Esophagus muscularis mucosa (tissue), 4 donors: ENCODE data around the gene TMEM154. TPM values are rescaled to one million over a fixed set of nuclear protein-coding genes. Genes with fewer than 3 reads are reported as not detected.

ENCODE experiments used
- DNase-seq: peaks from one replicate; pipeline ENCODE4 v3.0.0-alpha.2; 2017; ENCODE audit errors: extremely low spot score
- H3K27ac ChIP-seq, 4 donors: fragments of 200-600 bp; sonication (generic); replicated peaks in 1 of 4; 1 replicate in 3 of 4; 2 replicates in 1 of 4; pipeline ENCODE4 v1.5.1; 2016 to 2019; ENCODE audit warnings: mild to moderate bottlenecking in 1 of 4
- H3K27me3 ChIP-seq, 4 donors: fragments of 200-600 bp; sonication (generic); one replicate each; pipeline versions ENCODE4 v1.5.1 to v1.6.0; 2016 to 2019
- H3K36me3 ChIP-seq, 4 donors: fragments of 200-600 bp; sonication (generic); one replicate each; pipeline ENCODE4 v1.5.1; 2016 to 2019
- H3K4me1 ChIP-seq, 4 donors: fragments of 200-600 bp; sonication (generic); one replicate each; pipeline ENCODE4 v1.5.1; 2016 to 2019
- H3K4me3 ChIP-seq, 4 donors: fragments of 200-600 bp; sonication (generic); 1 replicate in 2 of 4; 2 replicates in 2 of 4; pipeline ENCODE4 v1.5.1; 2016 to 2019; ENCODE audit warnings: mild to moderate bottlenecking in 4 of 4, moderate library complexity in 1 of 4
- H3K9me3 ChIP-seq, 4 donors: fragments of 200-600 bp; sonication (generic); 1 replicate in 3 of 4; 2 replicates in 1 of 4; pipeline ENCODE4 v1.5.1; 2016 to 2019
- CTCF ChIP-seq, 3 experiments: fragments of 200-600 bp in 2 of 3; fragments of 450-650 bp in 1 of 3; sonication (generic) in 2 of 3; IDR thresholded peaks; one replicate each; pipeline ENCODE4 v1.5.1; 2017 to 2019; ENCODE audit warnings: antibody characterized with exemption in 3 of 3, mild to moderate bottlenecking in 2 of 3, moderate library complexity in 1 of 3
- EP300 ChIP-seq: sonication (generic); formaldehyde crosslinking; IDR thresholded peaks from one replicate; pipeline ENCODE4 v1.6.1; 2017; ENCODE audit warnings: antibody characterized with exemption
- POLR2A ChIP-seq: fragments of 450-650 bp; IDR thresholded peaks from one replicate; pipeline ENCODE4 v1.6.1; 2017; ENCODE audit warnings: antibody characterized with exemption, moderate library complexity, mild to moderate bottlenecking, low read depth
- POLR2AphosphoS5 ChIP-seq, 2 donors: sonication (generic); formaldehyde crosslinking; IDR thresholded peaks; one replicate each; pipeline ENCODE4 v1.6.1; 2017; ENCODE audit warnings: antibody characterized with exemption in 2 of 2
- WGBS: methylation state at CpG from one replicate; pipeline ENCODE4 v1.1.5; 2018; 5-methylcytosine and 5-hydroxymethylcytosine counted together
- intact Hi-C: fragments of 100-400 bp; cut with DNase I; formaldehyde crosslinking; loops from one replicate; pipeline ENCODE4 v1.15.1; 2023
- total RNA-seq, 4 donors: library from RNA; depleted of rRNA; stranded (reverse); fragments of >200 nt; gene quantifications; one replicate each; pipeline versions ENCODE4 v1.1.0 to v1.2.1, GENCODE V29; 2016

TMEM154 gene
- total RNA-seq, 4 donors from 2014 or later, result 1.1 to 2.9 (median 2.3) TPM

DNA sequence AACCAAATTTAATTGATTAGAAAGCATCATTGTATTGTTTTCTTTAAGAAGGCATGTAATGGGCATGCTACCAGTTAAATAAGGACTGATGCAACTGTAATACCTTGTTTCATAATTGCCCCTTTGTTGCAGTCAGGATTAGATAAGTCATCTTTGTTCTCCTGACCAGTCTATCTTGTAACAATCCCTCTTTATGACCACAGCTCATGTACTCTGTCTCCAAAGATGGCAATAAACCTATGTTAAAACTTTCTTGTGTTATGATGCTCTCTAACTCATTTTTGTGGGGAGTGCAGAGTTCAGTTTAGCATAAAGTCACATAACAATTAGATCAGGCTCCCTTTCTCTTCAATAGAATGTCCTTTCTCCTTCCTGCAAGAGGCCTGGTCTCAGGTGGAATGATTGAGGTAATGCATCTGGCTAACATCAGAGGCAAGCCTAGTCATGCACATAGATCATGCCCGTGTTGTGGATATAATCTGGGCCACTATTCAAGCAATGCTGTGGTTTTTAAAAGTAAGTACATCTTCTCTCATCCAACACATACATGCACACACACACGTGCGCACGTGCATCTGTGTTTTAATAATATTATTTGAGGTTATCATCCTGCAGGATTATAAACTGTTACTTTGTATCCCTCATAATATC is 45.6 kb downstream of the TMEM154 start:
- 90% methylated on average over 4 of the region's 4 CpGs for WGBS
- no peaks in the 10 kb centered on the region for H3K27me3 ChIP-seq
- no peak overlapping the region for H3K4me3 ChIP-seq
- no peak overlapping the region for H3K27ac ChIP-seq
- no peaks in the 10 kb centered on the region for H3K36me3 ChIP-seq
- no peak for DNase-seq
- no peaks in the 10 kb centered on the region for H3K9me3 ChIP-seq
- TF ChIP-seq POLR2A, result no peak
- TF ChIP-seq CTCF (IDR thresholded peaks at IDR 0.05), result no peak
- TF ChIP-seq POLR2AphosphoS5 (IDR thresholded peaks at IDR 0.05), result no peak
- TF ChIP-seq EP300, result no peak
- no peaks in the 10 kb centered on the region for H3K4me1 ChIP-seq
- intact Hi-C loops, result no loop called here

DNA sequence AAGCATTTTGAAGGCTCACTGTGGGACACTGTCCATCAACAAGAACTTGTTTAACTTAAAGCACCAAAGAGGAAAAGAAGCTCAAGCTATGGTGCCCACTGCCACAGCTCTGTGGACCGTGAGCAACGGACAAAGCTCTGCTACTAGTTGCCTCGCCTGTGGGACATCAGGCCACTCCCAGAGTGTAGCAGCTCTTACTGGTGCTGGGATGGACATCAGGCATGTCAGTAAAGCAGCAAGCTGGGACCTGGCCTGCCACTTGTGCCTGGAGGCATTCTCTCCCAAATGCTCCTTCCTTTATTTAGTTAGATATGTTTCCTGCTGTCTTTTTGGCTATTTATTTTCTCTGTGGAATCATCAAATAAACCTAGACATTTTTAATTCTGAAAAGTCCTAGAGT is 46.7 kb downstream of the TMEM154 start:
- Histone ChIP-seq H3K27ac (no peak overlapping the region), H3K9me3 (no peaks in the 10 kb centered on the region), H3K27me3 (no peaks in the 10 kb centered on the region), H3K4me3 (no peak overlapping the region), H3K4me1 (no peaks in the 10 kb centered on the region), H3K36me3 (no peaks in the 10 kb centered on the region)
- intact Hi-C loops, result no loop called here
- TF ChIP-seq CTCF (IDR thresholded peaks at IDR 0.05) (no peak), POLR2AphosphoS5 (IDR thresholded peaks at IDR 0.05) (no peak), POLR2A (no peak), EP300 (no peak)
- no peak for DNase-seq
- WGBS, result 41% methylated on average over 3 of the region's 3 CpGs

DNA sequence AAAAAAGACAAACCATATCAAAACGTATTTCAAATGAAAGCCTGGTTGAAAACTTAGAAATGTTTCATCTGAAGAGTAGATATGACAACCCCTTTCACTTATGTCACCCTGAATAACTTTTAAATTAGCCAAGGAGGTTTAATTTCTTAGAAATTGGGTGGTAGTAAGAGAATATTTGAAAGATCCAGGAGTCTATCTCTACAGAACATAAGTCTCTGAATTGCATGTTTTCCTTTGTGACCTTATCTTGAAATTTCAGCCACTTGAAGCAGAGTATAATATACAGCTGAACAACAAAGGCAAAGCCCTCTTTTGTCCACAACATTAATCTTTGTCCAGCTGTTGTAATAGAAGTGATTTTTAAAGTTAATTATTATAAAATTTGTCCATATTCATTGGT is 49.5 kb downstream of the TMEM154 start:
- H3K27me3 ChIP-seq, result no peaks in the 10 kb centered on the region
- 74% methylated on average over 1 of the region's 1 CpG for WGBS
- intact Hi-C loops, result no loop called here
- H3K9me3 ChIP-seq, result no peaks in the 10 kb centered on the region
- no peak for DNase-seq
- H3K27ac ChIP-seq, result no peak overlapping the region
- H3K4me1 ChIP-seq, result no peaks in the 10 kb centered on the region
- no peak for TF ChIP-seq POLR2AphosphoS5 (IDR thresholded peaks at IDR 0.05)
- TF ChIP-seq CTCF (IDR thresholded peaks at IDR 0.05), result no peak
- no peak for TF ChIP-seq POLR2A
- no peak for TF ChIP-seq EP300
- no peaks in the 10 kb centered on the region for H3K36me3 ChIP-seq
- no peak overlapping the region for H3K4me3 ChIP-seq

GRCh38 chr4:152629908-152630307 is 49.9 kb downstream of the TMEM154 start:
- intact Hi-C loops, result no loop called here
- no peak overlapping the region for H3K27ac ChIP-seq
- no peak for TF ChIP-seq POLR2A
- no peak for TF ChIP-seq POLR2AphosphoS5 (IDR thresholded peaks at IDR 0.05)
- DNase-seq, result peak; percentile 39
- no peak overlapping the region for H3K4me3 ChIP-seq
- H3K36me3 ChIP-seq, result no peaks in the 10 kb centered on the region
- WGBS, result 95% methylated on average over 3 of the region's 3 CpGs
- no peaks in the 10 kb centered on the region for H3K9me3 ChIP-seq
- H3K4me1 ChIP-seq, result no peaks in the 10 kb centered on the region
- H3K27me3 ChIP-seq, result no peaks in the 10 kb centered on the region

DNA sequence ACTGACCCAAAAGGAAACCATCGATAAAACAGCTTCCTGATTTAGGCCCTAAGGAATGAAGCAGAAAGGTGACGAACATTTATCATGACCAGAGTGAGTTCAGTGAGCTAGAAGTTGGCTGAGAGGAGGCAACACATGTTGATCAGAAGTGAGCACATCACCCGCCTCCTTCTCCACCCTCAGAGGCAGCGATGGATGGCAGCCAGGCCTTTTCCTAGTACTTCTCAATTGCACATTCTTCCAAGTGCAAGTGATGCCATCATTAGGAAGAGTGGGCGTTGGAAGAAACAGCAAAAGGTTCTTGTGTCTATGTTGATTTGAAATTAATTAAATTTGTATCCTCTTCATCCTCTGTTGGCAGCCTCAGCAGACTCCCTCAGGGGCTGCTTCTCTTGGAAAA is 51.7 kb downstream of the TMEM154 start:
- H3K27me3 ChIP-seq, result no peaks in the 10 kb centered on the region
- no peaks in the 10 kb centered on the region for H3K9me3 ChIP-seq
- no peak overlapping the region for H3K4me3 ChIP-seq
- WGBS, result 65% methylated on average over 5 of the region's 5 CpGs
- no peaks in the 10 kb centered on the region for H3K36me3 ChIP-seq
- DNase-seq, result peak; percentile 90
- H3K27ac ChIP-seq, result no peak overlapping the region
- TF ChIP-seq EP300 (no peak), CTCF (IDR thresholded peaks at IDR 0.05) (no peak), POLR2AphosphoS5 (IDR thresholded peaks at IDR 0.05) (no peak), POLR2A (no peak)
- intact Hi-C loops, result no loop called here
- no peaks in the 10 kb centered on the region for H3K4me1 ChIP-seq
